Fibroblast of the aortic adventitia (primary cell): ENCODE data around the gene ELOVL6. TPM values are rescaled to one million over a fixed set of nuclear protein-coding genes. Genes with fewer than 3 reads are reported as not detected.

Source experiments
- DNase-seq: peaks from one replicate; pipeline ENCODE4 v3.0.0-alpha.2; 2010; ENCODE audit warnings: low read depth
- H3K4me3 ChIP-seq: 2 replicates; pipeline ENCODE4 v1.5.1; 2011; ENCODE audit warnings: low read depth, mild to moderate bottlenecking, control low read depth, low read length, moderate library complexity
- total RNA-seq: library from RNA; depleted of rRNA; stranded (reverse); fragments of >200 nt; gene quantifications from 2 replicates; pipeline ENCODE4 v1.2.3, GENCODE V29; 2012; ENCODE audit warnings: low replicate concordance
- TF ChIP-seq, protein P1 (sequence below): IDR thresholded peaks from 2 replicates; pipeline ENCODE4 v1.5.1; 2011; ENCODE audit warnings: mild to moderate bottlenecking, low read length, control low read depth, inconsistent platforms; ENCODE audit not compliant: insufficient read depth

Gene ELOVL6
- total RNA-seq, 1 donor = 23.0 TPM

DNA sequence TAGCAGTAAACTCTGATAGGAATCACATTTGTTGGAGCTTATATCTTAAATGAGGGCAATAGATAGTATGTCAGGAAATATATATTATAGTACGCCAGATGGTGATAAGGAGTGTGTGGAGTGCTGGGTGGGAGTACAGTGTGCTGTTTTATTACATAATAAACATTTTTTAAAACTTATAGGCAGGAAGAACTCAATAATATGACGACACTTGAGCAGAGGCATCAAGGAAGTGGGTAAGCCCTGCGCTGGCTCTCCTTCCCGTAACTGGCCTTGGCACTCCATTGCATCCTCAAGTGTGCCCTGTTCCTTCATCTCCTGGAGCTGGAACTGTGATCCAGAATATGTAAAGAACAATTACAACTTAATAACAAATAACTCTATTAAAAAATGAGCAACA is 123.8 kb downstream of the ELOVL6 start:
- DNase-seq = no peak
- TF ChIP-seq, protein P1, sequence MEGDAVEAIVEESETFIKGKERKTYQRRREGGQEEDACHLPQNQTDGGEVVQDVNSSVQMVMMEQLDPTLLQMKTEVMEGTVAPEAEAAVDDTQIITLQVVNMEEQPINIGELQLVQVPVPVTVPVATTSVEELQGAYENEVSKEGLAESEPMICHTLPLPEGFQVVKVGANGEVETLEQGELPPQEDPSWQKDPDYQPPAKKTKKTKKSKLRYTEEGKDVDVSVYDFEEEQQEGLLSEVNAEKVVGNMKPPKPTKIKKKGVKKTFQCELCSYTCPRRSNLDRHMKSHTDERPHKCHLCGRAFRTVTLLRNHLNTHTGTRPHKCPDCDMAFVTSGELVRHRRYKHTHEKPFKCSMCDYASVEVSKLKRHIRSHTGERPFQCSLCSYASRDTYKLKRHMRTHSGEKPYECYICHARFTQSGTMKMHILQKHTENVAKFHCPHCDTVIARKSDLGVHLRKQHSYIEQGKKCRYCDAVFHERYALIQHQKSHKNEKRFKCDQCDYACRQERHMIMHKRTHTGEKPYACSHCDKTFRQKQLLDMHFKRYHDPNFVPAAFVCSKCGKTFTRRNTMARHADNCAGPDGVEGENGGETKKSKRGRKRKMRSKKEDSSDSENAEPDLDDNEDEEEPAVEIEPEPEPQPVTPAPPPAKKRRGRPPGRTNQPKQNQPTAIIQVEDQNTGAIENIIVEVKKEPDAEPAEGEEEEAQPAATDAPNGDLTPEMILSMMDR = no peak
- no peak overlapping the region for H3K4me3 ChIP-seq

DNA sequence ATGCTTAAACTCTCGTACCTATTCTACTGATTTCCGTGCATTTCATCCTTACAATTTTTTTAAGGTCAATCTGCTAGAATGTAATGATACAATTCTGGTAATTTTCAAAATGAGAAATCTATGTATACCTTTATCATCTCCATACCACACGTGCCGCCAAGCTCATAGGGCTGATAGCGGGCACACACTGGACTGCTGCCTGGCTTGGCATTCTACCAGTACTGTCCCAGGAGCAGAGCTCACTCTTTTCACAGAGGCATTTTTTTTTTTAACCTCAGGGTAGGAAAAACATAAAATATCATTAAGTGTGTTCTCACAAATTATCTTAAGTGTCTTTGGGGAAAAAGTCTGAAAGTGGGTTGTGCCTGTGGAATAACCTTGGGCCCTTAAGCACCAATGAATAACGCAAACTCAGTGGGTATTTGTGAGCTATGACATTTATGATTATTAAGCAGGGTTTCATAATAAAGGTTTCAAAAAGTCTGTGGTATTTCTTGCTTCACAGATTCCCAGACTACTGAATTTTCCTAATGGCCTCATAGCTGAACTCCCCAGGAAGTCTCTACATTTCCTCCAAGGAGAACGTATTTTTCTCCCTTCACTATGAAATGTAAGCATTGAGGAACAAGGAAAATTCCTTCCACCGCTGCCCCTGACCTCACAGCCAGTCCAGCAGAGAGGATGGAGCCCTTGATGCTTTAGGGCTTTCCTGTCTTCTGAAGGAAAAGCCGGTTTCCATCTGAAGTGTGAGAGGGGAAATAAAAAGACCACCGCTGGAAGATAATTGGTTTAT is 125.2 kb downstream of the ELOVL6 start:
- H3K4me3 ChIP-seq = no peak overlapping the region
- TF ChIP-seq, protein P1 = no peak
- no peak for DNase-seq

DNA sequence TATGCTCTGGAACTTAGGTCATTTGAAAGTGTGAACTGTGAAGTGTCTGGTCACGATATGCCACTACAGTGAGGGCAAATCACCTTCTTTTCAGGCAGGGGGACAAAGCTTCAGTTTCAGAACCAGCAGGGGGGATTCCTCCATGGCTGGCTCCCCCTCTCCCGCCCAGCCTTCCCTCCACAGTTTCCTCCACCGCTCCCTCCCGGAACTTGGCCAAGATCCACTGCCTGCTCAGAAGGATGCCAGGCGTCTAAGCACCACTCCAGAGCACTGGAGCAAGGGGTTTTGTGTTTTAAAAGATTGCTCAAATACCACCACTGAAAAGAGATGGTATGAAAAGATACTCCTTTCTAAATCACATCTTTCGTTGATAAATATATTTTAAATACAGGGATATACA is 126.9 kb downstream of the ELOVL6 start:
- DNase-seq = no peak
- TF ChIP-seq, protein P1 = no peak
- no peak overlapping the region for H3K4me3 ChIP-seq

DNA sequence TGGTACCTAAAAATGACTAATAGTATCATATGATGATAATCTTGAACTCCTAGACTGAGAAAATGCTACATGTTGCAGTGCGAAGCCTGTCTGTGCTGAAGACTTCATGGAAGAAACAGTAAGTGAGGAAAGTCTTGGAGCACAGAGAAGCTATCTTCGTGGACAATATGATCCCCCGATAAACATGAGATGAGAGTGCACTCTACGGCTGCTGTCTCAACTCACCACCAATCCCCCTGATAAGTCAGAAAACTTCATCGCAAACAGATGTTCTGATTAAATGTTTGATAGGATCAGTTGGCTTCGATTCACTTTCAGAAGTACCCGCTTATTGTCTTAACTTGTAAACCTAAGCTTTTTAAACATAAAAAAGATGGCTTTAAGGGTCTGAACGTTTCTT is 130.2 kb downstream of the ELOVL6 start:
- TF ChIP-seq, protein P1 = no peak
- H3K4me3 ChIP-seq = no peak overlapping the region
- DNase-seq = no peak

DNA sequence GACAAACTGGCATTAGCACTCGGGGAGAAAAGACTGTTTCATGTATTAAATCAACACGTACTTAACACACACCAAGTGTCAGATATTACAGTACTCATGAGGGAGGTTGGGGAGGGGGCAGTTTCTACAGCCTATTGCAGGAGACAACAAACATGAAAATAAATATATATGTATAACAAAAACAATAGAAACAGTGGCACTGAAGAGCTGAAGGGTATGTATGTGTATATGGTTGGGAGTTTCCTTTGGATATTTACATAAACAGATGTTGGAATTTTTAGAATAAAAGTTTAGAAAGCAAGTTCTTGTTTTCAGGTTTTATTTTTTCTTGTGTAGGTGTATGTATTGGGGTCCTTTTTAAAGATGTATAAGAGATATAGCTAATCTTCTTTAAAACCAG is 133.5 kb downstream of the ELOVL6 start:
- no peak for DNase-seq
- TF ChIP-seq, protein P1 = no peak
- H3K4me3 ChIP-seq = no peak overlapping the region

DNA sequence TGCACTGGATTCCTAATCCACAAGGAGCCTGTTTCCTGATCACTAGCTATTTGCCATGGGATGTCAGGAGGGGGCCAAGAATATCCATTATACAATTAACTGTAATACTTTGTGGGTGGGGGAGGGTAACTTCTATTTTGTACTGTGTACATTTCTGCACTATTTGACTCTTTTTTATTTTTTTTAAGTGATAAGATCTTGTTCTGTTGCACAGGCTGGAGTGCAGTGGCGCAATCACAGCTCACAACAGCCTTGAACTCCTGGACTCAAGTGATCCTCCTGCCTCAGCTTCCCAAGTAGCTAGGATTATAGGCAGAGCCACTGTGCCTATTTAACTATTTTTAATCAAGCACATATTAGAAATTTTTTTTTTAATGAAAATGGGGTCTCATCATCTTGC is 134.1 kb downstream of the ELOVL6 start:
- TF ChIP-seq, protein P1 = no peak
- no peak for DNase-seq
- no peak overlapping the region for H3K4me3 ChIP-seq

DNA sequence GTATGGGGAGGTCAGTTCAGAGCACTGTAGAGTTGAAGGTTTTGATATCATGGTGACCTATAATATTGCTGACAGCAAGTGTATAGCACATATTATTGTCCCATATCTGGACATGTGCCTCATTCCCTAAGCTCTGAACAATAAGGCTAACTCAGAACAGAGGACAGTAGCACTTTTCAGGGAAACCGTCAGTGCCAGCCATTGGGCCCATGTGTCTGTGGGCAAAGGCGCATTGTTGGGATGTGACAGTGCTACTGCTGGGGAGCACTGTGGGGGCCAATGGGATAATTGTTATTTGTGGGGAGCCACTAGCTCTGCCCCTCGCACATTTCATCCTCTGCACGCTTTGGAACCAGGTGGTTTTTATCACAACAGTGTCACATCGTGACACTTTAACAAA is 136.2 kb downstream of the ELOVL6 start:
- no peak for DNase-seq
- TF ChIP-seq, protein P1 = no peak
- no peak overlapping the region for H3K4me3 ChIP-seq
